Panc1 (cell line): ENCODE measurements around the gene ZFP36L2.

ENCODE experiments used
- CTCF ChIP-seq: fragments of 450-650 bp; IDR thresholded peaks from 2 replicates; pipeline ENCODE4 v1.5.1; 2017; ENCODE audit warnings: mild to moderate bottlenecking
- POLR2AphosphoS5 ChIP-seq: IDR thresholded peaks from 2 replicates; pipeline ENCODE4 v1.6.1; 2012; ENCODE audit warnings: mild to moderate bottlenecking, low read depth, low read length, moderate library complexity

- TF ChIP-seq POLR2AphosphoS5: no peak
- TF ChIP-seq CTCF: no peak
Measured at GRCh38 chr2:43212216-43212835, 14.1 kb downstream of the ZFP36L2 start.
